Measurements from ENCODE around the gene CCDC191.

The CCDC191 gene

DNA sequence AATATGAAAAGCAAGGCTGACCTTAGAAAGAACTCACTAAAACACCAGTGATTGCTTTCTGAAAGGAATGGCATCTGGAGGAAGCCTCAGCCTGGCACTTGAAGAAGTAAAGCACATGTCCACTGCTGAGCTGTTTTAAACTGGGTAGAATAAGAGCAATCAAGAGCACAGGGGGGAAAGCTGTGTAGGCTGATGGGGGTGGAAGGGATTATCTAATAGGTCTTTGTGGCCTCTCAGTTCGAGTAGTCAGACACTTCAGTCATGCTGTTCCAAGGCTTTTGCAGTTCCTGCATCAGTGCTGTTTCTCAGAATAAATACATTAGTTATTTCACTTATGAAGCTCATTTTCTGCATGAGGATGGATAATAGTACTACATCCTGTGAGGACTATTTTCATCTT lies 22.6 kb downstream of the CCDC191 start:
- no peak overlapping the region for H2AFZ ChIP-seq (ENCODE audit: low read depth)
- H3K36me3 ChIP-seq (ENCODE audit: insufficient read depth) = no peaks in the 10 kb centered on the region
- H3K4me2 ChIP-seq = no peak overlapping the region
- no peaks in the 10 kb centered on the region for H3K27me3 ChIP-seq (ENCODE audit: insufficient read depth, low read depth)
- no peak overlapping the region for H3K4me3 ChIP-seq (IDR thresholded peaks at IDR 0.05; ENCODE audit: insufficient read depth, low read depth, low read length)
- no peak overlapping the region for H3K27ac ChIP-seq
- H3K9ac ChIP-seq = no peak overlapping the region
- no peaks in the 10 kb centered on the region for H3K79me2 ChIP-seq (ENCODE audit: insufficient read depth, low read depth)
- no peaks in the 10 kb centered on the region for H4K20me1 ChIP-seq (ENCODE audit: insufficient read depth)
- TF ChIP-seq, protein P1, sequence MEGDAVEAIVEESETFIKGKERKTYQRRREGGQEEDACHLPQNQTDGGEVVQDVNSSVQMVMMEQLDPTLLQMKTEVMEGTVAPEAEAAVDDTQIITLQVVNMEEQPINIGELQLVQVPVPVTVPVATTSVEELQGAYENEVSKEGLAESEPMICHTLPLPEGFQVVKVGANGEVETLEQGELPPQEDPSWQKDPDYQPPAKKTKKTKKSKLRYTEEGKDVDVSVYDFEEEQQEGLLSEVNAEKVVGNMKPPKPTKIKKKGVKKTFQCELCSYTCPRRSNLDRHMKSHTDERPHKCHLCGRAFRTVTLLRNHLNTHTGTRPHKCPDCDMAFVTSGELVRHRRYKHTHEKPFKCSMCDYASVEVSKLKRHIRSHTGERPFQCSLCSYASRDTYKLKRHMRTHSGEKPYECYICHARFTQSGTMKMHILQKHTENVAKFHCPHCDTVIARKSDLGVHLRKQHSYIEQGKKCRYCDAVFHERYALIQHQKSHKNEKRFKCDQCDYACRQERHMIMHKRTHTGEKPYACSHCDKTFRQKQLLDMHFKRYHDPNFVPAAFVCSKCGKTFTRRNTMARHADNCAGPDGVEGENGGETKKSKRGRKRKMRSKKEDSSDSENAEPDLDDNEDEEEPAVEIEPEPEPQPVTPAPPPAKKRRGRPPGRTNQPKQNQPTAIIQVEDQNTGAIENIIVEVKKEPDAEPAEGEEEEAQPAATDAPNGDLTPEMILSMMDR (conservative IDR thresholded peaks at IDR 0.05; ENCODE audit: low read depth, low read length) = no peak
- H3K4me1 ChIP-seq (ENCODE audit: low read depth, poor library complexity, severe bottlenecking) = no peaks in the 10 kb centered on the region

DNA sequence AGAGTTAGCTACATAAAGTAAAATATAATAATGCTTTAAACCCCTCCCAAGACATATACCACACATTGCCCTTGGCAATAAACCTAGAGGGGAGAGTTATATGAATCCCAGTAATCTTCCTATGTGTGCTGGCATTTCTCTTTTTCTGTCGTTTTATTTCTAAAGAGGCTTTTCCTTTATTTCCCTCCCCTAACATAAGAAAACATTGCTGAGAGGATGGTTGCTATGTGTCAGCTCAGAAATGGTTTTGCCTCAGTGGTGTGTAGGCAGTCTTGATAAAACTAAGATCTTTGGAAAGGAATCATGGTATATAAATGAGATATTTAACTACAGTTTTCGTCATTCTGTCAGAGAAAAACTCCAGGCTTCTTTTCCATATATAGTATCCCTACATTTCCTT lies 30.0 kb downstream of the CCDC191 start:
- Histone ChIP-seq H3K4me2 (no peak overlapping the region), H3K79me2 (ENCODE audit: insufficient read depth, low read depth) (no peaks in the 10 kb centered on the region), H3K27me3 (ENCODE audit: insufficient read depth, low read depth) (no peaks in the 10 kb centered on the region), H3K9ac (no peak overlapping the region), H3K27ac (no peak overlapping the region), H3K36me3 (ENCODE audit: insufficient read depth) (no peaks in the 10 kb centered on the region), H3K4me1 (ENCODE audit: low read depth, poor library complexity, severe bottlenecking) (peaks cover under 1% of the 10 kb centered on the region), H2AFZ (ENCODE audit: low read depth) (no peak overlapping the region), H4K20me1 (ENCODE audit: insufficient read depth) (no peaks in the 10 kb centered on the region), H3K4me3 (IDR thresholded peaks at IDR 0.05; ENCODE audit: insufficient read depth, low read depth, low read length) (no peak overlapping the region)
- TF ChIP-seq, protein P1 (conservative IDR thresholded peaks at IDR 0.05; ENCODE audit: low read depth, low read length) = no peak

DNA sequence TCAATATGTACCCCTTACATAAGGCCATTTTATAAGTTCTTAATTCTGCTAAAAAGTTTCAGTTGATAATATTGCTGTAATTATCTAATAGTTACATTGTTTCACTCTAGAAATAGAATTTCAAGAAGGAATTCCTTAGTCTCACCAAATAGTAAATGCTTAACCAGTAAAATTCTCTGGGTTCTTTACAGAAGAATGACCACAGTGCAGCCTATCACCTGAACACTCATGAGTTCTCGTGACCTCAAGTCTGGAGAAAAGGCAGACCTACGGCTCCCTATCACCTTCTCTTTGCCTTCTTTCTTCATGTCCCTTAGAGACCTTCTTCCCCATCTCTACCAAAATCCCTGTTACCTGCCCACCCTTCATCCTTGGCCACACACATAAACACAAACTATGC lies 30.9 kb downstream of the CCDC191 start:
- Histone ChIP-seq H3K79me2 (ENCODE audit: insufficient read depth, low read depth) (no peaks in the 10 kb centered on the region), H3K4me3 (IDR thresholded peaks at IDR 0.05; ENCODE audit: insufficient read depth, low read depth, low read length) (no peak overlapping the region), H3K27me3 (ENCODE audit: insufficient read depth, low read depth) (no peaks in the 10 kb centered on the region), H3K9ac (no peak overlapping the region), H3K36me3 (ENCODE audit: insufficient read depth) (no peaks in the 10 kb centered on the region), H2AFZ (ENCODE audit: low read depth) (no peak overlapping the region), H3K4me2 (no peak overlapping the region), H3K4me1 (ENCODE audit: low read depth, poor library complexity, severe bottlenecking) (peaks cover 7% of the 10 kb centered on the region), H3K27ac (no peak overlapping the region), H4K20me1 (ENCODE audit: insufficient read depth) (no peaks in the 10 kb centered on the region)
- TF ChIP-seq, protein P1 (conservative IDR thresholded peaks at IDR 0.05; ENCODE audit: low read depth, low read length) = no peak

DNA sequence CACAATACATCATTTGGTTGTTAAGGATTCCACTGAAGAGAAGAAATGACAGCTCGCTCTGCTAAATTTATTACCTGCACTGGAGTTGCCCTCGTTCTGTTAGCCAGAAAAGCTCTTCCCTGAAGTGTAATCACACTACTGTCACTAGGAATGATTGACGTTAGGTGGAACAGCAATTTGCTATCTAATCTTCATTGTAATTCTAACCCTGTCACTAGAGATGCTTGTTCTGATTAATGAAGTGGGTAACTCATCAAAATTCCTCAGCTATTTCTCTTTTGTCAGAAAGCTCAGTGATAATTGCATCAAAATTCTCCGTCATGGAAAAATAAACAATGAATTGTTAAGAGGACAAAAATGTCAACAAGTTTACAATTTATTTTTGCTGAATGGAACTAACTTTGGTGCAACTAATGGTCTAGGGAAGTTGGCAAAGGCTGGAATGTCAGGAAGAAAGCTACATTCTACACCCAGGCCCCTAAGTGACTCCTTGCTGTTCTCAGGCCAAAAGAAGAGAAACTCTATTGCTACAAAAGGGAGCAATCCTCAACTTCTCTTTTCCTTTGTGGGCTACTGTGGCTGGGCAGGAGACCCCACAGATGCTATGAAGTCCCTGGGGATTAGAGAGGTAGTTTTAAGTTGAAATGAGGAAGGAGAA lies 34.1 kb downstream of the CCDC191 start:
- Histone ChIP-seq H4K20me1 (ENCODE audit: insufficient read depth) (no peaks in the 10 kb centered on the region), H3K27ac (no peak overlapping the region), H3K36me3 (ENCODE audit: insufficient read depth) (no peaks in the 10 kb centered on the region), H2AFZ (ENCODE audit: low read depth) (no peak overlapping the region), H3K4me1 (ENCODE audit: low read depth, poor library complexity, severe bottlenecking) (peaks cover 7% of the 10 kb centered on the region), H3K4me2 (no peak overlapping the region), H3K79me2 (ENCODE audit: insufficient read depth, low read depth) (no peaks in the 10 kb centered on the region), H3K4me3 (IDR thresholded peaks at IDR 0.05; ENCODE audit: insufficient read depth, low read depth, low read length) (no peak overlapping the region), H3K9ac (no peak overlapping the region), H3K27me3 (ENCODE audit: insufficient read depth, low read depth) (no peaks in the 10 kb centered on the region)
- TF ChIP-seq, protein P1 (conservative IDR thresholded peaks at IDR 0.05; ENCODE audit: low read depth, low read length) = no peak

All from KMS-11 (cell line).